HG02970 (cell line): ENCODE results near the gene ENTPD6.
"Not testable (repeated sequence)": the region's sequence is repeated elsewhere in the genome, so short reads cannot be mapped to it uniquely, and the experiment has no call there.

ENCODE experiments used
- ATAC-seq: cut with Tn5 transposase; IDR thresholded peaks from one replicate; pipeline ENCODE4 v1.9.1; 2021; ENCODE audit warnings: mild to moderate bottlenecking, moderate library complexity, moderate number of reproducible peaks; ENCODE audit not compliant: unreplicated experiment, low FRiP score

ENTPD6 gene

DNA sequence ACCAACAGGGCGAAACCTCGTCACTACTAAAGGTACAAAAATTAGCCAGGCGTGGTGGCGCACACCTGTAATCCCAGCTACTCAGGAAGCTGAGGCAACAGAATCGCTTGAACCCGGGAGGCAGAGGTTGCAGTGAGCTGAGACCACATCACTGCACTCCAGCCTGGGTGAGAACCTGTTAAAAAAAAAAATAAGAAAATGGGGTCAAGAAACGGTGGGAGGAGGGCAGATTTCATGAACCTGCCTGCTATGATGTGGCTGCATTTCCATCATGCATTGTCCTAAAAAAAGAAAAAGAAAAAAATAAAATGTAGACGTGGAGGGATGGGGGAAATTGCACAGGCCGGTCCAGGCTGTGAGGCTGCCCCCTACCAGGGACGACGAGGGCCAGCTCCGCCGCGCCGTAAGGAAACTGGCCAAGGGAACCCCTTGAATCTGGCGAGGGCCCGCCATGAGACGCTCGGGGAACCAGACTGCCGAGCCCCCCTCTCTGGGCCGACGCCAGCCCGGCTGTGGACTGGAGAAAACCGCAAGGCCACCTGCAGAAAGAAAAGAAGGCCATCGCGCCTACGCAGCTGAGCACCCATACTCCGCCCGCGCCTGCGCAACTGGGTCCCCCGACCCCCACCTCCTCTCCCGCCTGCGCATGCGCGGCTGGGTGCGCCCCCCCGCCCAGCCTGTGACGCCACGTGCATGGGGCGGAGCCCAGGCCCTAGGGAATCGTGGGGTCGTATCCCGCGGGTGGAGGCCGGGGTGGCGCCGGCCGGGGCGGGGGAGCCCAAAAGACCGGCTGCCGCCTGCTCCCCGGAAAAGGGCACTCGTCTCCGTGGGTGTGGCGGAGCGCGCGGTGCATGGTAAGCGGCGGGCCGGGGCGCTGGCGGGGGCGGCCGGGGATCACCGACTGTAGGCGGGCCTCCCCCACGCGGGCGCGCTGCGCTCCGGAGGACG lies at the start of gene ENTPD6:
Gene ENTPD6, plus strand, starts transcription at position 699 of the 948 bp plus-strand sequence. CDS start 10,825 bp downstream, outside the sequence.
- peak; percentile 79 for ATAC-seq

DNA sequence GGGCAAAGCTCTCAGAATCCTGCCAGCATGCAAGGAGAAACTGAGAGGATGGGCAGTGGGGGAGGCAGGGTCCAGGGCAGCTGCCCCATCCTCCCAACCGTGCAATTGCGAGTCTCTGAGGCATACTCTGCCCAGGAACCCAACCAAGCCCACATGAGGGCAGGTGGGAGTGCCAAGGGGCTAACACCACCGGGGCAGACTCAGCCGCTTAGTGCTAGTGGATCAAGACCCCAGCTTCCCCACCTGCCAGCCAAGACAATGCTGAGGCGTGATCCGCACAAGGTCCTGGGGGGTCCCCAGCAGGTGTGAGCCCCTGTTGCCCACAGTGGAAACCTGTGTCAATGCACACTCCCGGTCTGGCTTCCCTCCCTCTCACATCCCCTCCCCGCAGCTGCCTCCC lies 48.5 kb upstream of the ENTPD6 start:
- ATAC-seq = no peak

DNA sequence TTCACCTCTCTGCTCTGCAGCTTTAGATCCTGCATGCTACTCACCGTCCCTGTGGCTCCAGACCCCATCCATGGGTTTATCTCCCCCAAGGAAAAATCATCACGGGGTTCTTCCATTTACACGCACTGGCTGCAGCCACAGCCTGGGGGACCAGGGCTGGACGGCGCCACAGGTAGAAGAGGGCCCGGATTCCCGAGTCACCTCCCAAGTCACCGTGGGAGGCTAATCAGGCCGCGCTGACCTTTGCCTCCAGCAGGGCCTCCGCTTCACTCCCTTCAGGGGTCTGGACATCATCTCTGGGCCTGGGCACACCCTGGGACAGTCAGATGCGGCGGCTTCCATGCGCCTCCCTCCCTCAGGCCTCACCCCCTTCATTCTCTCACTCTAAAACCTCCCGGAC lies 47.8 kb upstream of the ENTPD6 start:
- no peak for ATAC-seq

DNA sequence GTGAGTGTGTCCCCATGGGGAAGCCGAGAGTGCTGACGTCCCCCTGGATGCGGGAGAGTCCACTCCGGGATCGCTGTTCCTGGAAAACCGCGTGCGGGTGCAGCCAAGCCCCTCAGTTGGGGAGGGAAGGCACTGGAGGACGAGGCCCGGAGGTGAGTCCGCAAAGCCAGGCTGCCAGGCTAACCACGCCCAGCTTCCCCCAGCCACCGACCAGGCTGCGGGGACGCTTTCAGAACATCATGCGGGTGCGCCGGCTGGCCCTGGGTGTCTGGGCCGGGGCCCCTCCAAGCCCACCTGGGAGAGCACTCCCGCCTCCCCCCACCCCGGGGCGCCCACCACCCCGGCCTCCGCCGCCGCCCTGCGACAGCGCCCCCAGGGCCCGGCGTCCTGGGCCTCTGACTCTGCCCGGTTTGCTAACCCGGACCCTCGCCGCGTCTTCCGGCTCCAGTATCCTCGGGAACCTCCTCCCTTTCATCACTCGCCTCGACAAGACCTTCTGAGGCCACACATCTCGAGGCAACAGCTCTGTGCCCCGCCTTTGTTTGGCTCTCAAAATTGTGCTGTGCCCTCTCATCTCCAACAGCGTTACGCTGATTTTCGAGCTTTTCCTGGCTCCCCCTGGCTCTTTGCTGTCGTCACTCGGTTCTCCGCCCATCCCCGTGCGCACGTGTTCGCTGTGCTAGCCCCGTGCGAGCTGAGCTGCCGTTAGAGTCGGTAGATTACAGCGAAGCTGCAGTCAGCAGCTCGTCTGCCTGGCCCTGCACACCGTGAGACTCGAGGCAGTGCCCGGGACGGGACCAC lies 47.1 kb upstream of the ENTPD6 start:
- no peak for ATAC-seq

DNA sequence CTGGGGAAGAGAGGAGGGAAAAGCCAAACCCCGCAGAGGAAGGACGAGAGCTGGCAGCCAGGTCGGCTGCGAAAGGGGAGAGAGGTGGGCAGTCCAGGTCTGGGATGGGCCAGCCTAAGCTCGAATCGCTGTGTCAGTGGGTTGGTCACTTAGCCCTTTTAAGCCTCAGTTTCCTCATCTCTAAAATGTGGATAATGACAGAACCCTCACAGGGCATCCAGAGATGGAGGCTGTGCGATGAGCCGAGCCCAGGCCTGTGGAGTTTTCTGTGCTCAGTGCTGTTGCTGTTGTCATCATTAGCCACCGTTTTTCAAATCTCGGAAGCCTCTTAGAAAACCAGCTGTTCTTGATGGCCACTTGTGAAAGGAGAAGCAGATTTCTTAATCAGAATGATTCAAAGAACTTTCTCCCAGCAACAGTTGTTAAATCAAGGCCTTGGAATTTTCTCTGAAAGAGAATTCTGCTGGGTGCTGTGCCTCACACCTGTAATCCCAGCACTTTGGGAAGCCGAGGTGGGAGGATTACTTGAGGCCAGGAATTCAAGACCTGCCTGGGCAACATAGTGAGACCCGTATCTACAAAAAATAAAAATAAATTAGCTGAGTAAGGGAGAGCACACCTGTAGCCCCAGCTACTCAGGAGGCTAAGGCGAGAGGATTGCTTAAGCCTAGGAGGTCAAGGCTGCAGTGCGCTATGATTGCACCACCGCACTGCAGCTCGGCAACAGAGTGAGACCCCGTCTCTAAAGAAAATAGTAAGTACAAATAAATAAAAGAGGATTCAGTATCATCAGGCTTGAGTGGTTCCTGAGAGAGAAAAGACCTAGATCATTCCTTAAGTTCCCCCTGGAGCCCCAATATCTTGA lies 46.3 kb upstream of the ENTPD6 start:
- ATAC-seq = no peak

DNA sequence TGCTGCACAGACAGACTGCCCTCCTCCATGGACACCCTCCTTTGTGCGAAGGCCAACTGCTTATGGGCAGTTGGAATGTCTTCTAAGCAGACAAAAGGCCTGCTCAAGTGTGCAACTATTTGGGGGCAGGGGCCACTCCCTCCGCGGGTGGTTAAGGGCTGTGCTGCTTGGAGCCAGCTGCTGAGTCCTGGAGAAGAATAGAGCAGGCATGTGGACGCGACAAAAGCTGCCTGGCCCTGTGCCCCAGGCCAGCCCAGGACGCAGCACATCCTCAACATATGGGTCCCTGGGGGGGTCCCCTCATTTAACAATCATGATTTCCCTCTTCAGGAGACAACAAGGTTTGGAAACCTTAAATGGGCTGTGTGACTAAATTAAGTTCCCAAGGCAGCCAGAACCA lies 45.5 kb upstream of the ENTPD6 start:
- ATAC-seq = no peak

DNA sequence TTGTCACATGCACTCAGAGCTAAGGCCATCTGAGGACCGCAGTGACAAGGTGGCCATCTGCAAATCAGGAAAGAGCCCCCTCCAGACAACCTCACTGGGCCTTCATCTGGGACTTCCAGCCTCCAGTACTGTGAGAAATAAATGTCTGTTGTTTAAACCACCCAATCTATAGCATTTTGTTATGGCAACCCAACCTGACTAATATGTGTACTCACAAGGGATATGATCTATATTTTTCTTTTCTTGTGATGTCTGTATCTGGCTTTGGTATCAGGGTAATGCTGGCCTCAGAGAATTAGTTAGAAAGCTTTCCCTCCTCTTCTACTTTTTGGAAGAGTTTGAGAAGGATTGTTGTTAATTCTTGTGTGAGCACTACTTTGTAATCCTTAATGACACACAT lies 37.5 kb upstream of the ENTPD6 start:
- no peak for ATAC-seq

DNA sequence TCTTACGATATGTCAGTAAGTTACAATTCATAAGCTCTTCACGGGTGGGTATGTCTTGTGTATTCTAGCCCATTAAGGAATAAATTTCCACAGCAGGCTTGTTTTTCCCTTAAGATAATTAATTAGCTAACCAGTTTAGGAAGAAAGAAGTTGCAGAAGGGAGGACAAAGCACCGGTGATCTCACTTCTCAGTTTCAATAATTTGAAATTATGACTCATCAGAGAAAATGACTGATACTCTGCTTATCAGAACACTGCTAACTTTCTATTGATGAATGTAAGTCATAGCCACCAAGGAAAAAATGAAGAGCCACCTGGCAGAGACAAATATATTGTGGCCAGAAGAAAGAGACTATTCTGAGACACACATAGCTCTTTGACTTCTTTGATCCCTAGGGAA lies 35.0 kb upstream of the ENTPD6 start:
- no peak for ATAC-seq

DNA sequence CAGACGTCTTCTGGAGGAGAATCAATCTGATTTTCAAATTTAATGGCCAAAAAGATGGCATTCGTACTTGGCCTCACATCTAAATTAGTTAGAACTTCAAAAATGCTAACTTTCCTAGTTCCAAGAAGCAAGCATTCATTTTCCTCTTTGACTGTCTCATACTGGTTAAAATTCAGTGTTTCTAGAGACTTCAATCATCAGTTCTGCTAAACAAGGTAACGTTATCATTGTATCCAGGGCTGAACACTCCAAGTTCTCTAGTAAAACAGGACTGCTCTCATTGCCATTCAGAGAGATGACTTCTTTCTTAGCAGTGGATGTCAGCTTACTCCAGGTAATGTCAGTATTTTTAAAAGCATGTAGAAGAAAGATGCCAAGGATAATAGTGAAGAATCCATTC lies 34.6 kb upstream of the ENTPD6 start:
- ATAC-seq = no peak

DNA sequence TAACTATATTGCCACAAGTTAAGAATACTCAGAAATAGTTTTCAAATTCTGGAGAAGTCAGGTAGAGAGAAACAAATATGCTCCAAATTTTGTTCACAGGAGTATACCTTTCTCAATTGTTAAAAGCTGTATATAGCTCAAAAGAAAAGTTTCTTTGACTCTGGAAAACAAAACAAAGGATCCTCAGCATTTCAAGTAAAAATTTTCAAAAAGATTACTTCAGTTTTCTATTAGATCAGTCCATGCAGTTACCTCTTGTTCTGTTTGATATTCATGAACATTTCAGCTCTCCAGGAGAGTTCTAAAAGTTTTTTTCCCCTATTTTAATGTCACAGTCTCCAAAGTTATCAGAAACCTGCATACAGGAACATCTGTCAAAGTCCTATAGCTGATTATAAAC lies 30.4 kb upstream of the ENTPD6 start:
- no peak for ATAC-seq

DNA sequence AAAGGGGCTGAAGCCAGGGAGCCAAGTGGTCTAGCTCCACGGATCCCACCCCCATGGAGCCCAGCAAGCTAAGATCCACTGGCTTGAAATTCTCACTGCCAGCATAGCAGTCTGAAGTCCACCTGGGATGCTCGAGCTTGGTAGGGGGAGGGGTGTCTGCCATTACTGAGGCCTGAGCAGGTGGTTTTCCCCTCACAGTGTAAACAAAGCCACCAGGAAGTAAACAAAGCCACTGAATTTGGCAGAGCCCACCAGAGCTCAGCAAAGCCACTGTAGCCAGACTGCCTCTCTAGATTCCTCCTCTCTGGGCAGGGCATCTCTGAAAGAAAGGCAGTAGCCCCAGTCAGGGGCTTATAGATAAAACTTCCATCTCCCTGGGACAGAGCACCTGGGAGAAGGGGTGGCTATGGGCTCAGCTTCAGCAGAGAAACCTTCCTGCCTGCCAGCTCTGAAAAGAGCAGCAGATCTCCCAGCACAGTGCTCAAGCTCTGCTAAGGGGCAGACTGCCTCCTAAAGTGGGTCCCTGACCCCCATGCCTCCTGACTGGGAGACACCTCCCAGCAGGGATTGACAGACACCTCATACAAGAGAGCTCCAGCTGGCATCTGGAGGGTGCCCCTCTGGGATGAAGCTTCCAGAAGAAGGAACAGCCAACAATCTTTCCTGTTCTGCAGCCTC lies 29.3 kb upstream of the ENTPD6 start:
- not testable (repeated sequence) for ATAC-seq

DNA sequence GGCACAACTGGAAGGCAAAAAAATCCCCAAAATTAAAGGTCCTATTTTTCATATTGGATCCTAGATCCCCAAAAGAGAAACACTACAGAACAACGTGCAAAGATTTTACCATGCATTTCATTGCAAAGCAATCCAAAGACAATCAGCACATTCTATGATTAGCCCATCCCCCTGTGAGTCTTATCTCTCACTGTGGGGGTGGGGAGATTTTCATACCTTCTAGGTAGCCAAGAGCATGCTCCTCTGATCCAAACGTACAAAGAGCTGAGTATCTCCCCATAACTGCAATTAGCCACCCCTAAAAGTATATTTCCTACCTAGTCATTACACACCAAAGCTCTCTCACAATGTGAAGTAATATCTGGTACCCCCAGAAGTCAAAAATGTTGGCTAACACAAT lies 22.2 kb upstream of the ENTPD6 start:
- ATAC-seq = no peak

DNA sequence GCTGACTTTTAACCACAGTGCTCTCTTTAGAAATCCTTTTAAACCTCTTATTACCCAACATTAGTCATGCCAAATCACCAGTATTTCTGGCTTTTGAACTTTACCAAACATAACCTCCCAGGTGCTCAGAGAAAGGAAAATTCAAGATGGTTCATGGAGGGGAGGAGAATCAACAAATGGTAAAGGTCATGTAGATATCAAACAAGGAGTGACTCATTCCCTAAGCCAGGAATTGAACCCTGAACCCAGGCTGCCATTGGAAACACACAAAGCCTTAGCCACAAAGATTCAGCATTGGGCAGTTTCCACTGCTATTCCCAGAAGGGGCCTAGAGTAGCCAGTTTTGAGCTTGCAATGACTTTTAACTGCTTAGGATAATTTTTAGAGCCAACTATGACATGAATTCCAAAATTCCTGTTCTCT lies 21.6 kb upstream of the ENTPD6 start:
- no peak for ATAC-seq

DNA sequence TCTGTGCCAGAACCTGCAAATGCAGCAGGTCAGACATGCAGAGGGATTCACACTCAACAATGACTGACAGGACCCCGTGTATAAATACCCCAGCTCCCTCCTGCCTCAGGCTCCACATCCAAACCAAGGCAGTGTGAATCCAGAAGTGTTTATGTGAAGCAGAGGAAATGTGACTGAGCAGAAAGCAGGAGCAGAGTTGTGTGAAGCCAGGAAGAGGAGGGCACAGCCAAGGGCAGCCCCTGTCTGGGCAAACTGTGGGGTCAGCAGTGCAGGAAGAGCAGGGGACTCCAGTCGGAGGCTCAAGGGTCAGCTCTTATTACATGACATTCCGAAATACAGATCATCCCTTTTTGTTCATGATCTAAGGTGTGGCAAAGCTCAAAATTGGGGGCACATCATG lies 19.3 kb upstream of the ENTPD6 start:
- ATAC-seq = no peak

DNA sequence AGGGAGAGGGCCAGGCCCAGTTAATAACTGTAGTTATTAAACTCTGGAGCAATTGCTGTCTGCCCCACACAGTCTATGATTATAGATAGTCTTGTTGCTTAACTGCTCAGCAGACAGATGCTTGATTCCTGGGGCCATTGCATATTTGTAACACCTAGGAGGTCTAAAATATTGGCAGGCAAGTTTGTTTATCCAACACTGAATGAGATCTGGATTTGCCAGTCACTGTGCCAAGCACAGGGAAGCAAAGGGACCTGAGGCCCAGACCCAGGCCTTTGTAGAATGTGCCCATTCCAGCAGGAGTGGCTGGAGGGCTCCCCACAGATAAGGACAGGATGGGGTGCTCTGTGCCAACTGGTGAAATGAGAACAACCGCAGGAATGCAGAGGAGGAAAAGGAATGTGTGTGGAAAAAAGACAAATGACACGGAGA lies 17.6 kb upstream of the ENTPD6 start:
- no peak for ATAC-seq

DNA sequence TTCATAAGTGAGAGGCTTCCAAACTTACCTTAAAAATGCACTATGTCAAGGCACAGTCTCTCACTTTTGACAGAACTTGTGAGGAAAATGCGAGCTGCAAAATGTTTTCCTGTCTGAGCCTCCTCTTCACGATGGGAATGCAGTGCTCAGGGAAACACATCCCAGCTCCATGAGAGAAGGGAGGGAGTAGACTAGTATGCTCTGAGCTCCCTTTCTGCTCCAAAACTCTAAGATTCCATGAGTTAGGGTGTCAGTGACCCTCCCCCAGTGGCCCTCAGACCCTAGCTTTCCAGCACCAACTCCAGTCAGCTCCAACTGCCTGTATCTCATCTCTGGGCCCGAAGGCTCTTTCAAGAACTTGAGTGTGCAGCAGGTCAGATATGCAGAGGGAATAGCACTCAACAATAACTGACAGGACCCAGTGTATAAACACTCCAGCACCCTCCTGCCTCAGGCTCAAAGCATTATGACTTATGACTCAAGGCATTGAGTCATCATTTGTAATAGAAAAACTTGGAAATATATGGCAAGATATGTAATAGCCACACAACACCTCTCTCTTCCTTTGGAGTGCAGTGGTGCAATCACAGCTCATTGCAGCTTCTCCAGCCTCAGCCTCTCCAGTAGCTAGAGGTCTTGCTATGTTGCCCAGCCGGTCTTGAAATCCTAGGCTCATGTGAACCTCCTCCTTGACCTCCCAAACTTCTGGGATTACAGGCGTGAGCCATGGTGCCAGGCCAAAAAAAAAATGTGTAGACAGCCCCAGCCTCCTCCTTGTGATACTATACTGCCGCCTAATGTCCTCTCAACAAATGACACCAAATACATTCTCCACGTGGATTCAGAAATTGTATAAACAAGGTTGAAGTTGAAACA lies 16.7 kb upstream of the ENTPD6 start:
- ATAC-seq = no peak

DNA sequence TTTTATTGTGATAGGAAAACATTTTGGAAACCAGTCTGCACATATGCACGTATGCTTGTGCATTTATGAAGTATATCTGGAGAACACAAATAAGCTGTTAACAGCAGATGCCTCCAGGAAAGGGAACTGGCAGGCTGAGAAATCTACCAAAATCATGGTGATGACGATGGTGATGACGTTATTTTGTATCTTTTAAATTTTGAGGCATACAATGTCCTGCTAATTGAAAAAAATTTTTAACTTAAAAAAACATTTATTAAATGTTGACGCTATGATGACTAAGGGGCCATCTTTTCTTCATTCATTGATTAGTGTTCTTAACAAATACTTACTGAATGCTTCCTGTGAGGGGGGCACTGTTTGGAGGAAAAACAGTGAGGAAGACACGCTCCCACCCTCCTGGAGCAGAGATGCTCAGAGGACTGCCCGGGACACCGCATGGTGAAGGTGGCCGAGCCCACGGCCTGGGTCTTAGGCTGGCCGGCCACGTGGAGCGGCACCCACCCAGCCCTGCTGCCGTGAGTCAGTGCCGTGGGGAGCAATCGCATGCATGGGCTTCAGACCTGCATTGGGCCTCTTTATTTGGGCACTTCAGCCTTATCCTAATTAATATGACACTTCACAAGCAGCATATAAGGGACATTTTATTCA lies 15.9 kb upstream of the ENTPD6 start:
- ATAC-seq = no peak

DNA sequence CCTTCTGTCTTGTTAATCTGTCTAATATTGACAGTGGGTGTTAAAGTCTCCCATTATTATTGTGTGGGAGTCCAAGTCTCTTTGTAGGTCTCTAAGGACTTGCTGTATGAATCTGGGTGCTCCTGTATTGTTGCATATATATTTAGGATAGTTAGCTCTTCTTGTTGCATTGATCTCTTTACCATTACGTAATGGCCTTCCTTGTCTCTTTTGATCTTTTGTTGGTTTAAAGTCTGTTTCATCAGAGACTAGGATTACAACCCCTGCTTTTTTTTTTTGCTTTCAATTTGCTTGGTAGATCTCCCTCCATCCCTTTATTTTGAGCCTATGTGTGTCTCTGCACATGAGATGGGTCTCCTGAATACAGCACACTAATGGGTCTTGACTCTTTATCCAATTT lies 11.1 kb upstream of the ENTPD6 start:
- not testable (repeated sequence) for ATAC-seq
